HG02759 (cell line): ENCODE results near the gene MAGI3.
"Not testable (repeated sequence)": the region's sequence is repeated elsewhere in the genome, so short reads cannot be mapped to it uniquely, and the experiment has no call there.

Experiments used
- ATAC-seq: cut with Tn5 transposase; IDR thresholded peaks from one replicate; pipeline ENCODE4 v1.9.1; 2021; ENCODE audit warnings: mild to moderate bottlenecking, moderate library complexity; ENCODE audit not compliant: unreplicated experiment

MAGI3 gene

DNA sequence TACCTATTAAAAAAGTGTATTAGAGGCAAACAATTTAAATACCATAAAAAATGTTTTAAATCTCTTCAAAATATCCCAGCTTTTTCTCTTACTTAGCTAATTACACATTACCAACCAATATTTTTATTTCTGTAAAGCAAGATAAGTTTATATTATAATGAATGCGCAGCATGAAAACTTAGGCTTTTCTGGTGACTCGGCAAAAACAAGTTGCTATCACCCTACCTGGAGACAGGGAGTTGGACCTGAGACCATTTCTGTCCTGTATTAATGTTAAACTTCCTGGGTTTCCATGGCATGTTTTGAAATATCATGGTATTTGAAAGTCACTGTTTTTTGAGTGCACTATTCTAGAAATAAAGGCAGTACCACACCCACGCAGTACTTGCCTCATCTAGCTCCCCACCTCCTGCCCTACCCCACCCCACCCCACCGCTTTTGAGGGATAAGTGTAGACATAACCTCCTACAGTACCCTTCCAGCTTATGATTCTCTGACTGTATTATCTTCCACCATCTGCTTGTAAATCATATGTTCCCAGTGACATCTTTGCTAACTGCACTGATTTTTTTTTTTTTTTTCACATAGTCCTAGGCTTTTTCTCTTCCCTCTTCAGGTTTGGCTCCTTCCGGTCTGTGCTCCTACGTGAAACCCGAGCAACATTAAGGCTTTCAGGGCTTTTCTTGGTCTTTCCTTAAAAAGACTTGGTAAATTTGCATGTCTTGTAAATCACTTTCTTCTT lies 291.5 kb downstream of the MAGI3 start:
- ATAC-seq = no peak

- no peak for ATAC-seq
These were observed 293.3 kb downstream of the MAGI3 start for GRCh38 chr1:113683384-113684152.

DNA sequence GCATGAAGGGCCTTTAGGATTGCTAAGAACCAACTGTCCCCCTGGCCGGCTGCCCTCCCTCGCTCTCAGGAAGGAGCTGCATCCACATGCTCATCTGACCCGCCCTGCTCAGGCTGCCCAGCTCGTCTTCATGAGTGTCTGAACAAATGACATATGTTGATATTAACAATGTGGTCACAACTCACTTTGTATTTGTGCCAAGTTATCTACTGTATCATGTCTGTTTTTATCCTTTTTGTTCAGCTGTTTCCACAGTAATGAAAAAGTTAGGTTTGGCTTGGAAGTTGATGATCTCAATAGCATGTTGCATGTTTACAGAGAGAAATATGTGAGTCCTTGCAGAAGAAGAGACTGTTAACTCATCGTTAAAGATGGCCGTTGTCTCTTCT lies 293.8 kb downstream of the MAGI3 start:
- no peak for ATAC-seq

DNA sequence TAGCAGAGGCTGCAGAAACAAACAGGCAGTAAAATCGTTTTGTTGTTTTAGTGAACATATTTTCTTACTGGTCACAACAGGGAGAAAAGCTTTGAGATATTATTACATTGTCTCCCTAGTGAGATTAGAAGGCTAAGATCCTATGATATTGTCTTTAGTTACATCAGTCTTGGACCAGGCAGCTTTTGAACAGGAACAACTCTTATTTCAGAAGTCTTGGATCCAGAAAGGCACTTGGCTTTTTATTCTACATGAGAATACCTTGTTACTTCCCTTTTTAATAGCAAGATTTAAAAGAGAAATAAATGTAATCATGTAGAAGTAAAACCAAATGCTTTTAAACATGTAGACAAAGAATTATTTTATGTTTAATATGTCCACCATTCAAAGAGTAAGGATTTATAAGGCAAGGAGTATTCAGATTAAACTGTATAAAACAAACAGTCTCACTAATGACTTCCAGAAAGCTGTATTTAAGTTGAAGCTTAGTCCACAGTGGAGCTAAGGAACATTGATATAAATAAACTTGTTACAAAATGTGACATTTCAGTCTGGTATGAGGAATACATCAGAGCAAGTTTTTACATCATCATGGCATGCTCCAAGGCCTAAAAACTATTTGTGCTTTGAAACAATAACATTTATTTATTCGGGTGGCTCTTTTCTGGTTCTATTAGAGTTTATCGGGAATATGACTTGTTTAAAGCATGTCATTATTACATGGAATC lies 296.7 kb downstream of the MAGI3 start:
- no peak for ATAC-seq

DNA sequence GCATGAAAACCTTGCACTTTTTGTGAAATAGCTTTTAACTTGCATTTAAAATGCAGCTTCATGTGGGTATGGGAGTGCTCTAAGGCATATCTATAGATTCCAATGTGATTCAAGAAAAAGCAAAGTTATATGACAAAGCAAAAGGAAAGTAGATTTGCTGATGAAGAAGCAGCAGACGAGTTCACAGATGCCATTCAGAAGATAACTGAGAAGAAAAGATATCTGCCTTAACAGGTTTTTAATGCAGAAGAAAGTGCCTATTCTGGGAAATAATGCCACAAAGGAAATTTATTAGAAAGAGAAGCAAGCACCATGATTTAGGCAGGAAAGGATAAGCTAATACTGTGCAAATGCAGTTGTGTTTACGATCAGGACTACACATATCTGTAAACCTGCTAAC lies 300.9 kb downstream of the MAGI3 start:
- no peak for ATAC-seq

- ATAC-seq = no peak
These were observed 302.0 kb downstream of the MAGI3 start for GRCh38 chr1:113692342-113692741.

- ATAC-seq = no peak
These were observed 302.6 kb downstream of the MAGI3 start for GRCh38 chr1:113692824-113693431.

DNA sequence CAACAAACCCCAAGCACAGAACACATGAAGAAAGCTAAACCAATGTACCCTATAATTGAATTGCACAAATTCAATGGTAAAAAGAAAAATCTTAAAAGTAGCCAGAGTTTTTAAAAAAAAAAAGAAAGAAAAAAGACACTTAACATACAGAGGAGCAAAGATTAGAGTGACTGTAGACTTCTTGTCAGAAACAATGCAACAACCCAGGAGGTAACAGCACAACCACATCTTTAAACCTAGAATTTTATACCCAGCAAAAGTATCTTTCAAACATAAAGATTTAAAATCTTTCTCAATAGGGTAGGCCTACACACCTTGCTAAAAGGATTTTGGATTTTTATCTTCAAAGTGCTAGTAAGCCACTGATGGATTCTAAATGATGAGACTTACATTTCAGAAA lies 304.6 kb downstream of the MAGI3 start:
- no peak for ATAC-seq

DNA sequence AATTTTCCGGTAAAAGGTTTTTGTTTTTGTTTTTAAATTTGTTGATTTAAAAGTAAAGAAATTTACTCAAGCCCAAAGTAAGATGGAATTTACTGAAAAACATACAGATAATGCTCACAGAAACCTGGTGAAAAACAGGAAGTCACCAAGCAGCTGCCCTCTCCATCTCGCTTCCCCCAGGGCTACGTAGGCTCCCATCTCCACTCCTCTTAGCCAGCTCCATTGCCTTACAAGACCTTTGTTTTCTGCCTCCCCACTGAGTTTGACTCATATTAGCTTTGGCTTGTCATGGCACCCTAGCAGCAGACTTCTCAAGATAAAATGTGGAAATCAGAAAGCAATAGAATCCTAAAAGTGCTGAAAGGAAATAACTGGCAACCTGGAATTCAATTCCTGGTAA lies 311.1 kb downstream of the MAGI3 start:
- no peak for ATAC-seq

- ATAC-seq = no peak
These were observed 324.4 kb downstream of the MAGI3 start for GRCh38 chr1:113714606-113715269.

- not testable (repeated sequence) for ATAC-seq
These were observed 327.2 kb downstream of the MAGI3 start for GRCh38 chr1:113717506-113717905.

DNA sequence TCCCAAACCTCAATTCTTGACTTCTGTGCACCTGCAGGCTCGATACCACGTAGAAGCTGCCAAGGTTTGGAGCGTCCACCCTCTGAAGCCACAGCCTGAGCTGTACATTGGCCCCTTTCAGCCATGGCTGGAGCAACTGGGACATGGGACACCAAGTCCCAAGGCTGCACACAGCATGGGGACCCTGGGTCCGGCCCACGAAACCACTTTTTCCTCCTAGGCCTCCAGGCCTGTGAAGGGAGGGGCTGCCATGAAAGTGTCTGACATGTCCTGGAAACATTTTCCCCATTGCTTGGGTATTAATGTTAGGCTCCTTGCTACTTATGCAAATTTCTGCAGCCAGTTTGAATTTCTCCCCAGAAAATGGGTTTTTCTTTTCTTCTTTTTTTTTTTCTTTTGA lies 328.3 kb downstream of the MAGI3 start:
- not testable (repeated sequence) for ATAC-seq

DNA sequence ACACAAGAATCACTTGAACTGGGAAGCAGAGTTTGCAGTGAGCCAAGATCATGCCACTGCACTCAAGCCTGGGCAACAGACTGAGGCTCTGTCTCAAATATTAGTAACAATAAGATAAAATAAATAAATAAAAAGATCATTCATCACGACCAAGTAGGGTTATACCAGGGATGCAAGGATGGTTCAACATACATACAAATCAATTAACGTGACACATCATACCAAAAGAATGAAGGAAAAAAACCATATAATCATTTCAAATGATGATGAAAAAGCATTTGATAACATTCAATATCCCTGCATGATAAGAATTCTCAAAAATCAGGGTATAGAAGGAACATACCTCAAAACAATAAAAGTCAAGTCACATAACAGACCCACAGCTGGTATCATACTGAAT lies 330.7 kb downstream of the MAGI3 start:
- ATAC-seq = no peak

DNA sequence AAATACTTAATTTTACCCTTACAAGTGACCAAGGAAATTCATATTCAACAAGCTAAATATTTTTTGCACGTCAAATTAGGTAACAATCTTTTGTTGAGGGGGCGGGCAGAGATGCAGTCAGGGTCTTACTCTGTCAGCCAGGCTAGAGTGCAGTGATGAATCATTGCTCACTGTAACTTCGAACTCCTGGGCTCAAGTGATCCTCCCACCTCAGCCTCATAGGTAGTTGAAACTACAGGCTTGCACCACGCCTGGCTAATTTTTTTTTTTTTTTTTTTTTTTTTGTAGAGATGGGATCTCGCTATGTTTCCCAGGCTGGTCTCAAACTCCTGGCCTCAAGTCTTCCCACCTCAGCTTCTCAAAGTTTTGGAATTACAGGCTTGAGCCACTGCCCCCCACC lies 342.5 kb downstream of the MAGI3 start:
- no peak for ATAC-seq

DNA sequence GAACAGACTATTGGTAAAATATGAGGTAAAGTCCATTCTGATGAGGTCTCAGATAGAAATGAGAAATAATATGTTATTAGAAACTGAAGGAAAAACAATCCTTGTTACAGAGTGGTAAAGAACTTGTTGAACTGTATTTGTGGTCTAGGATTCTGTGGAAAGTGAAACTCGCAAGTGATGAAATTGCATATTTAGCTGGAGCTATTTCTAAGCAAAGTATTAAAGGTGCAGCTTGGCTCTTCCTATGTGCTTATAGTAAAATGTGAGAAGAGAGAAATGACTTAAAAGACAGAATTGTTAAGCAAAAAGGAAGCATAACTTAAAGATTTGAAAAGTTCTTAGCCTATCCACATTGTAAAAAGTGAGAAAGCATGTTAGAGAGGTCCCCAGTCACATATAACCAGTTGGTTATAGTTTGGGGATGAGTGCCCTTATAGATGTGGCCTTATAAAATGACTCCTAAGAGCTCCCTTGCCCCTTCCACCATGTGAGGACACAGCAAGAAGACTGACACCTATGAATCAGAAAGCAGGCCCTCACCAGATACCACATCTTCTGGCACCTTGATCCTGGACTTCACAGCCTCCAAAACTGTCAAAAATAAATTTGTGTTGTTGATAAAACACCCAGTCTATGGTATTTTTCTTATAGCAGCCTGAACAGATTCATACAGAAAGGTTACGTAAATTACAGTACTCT lies 344.2 kb downstream of the MAGI3 start:
- ATAC-seq = no peak
